Measurements from ENCODE around the gene FBLL1. TPM values are rescaled to one million over a fixed set of nuclear protein-coding genes. Genes with fewer than 3 reads are reported as not detected.

The FBLL1 gene
- total and polyA plus RNA-seq, 2 of the 4 experiments (the other 2 are of a cell fraction): 0.18 to 0.29 TPM

GRCh38 chr5:168553377-168554130 is 24.4 kb downstream of the FBLL1 start:
- in situ Hi-C loops (cut with MboI; ENCODE audit: low sequenced_read_pairs) (no loop called here), dilution Hi-C loops (cut with HindIII; ENCODE audit: low sequenced_read_pairs, unreplicated experiment) (no loop called here), intact Hi-C loops (cut with micrococcal nuclease) (loop anchor here (5.0 kb wide), 1 partner anchor 61 kb away; no protein-coding TSS in a partner anchor)
- Histone ChIP-seq H2BK20ac (ENCODE audit: low read depth, low read length) (no peak overlapping the region), H2BK15ac (ENCODE audit: low read depth, low read length) (no peak overlapping the region), H4K8ac (ENCODE audit: low read depth in 2 of 2, low read length in 2 of 2) (no peak overlapping the region), H3K27me3 (ENCODE audit: control insufficient read depth, insufficient read depth, low read length) (no peaks in the 10 kb centered on the region), H2AK5ac (ENCODE audit: low read depth, low read length) (no peak overlapping the region), H3K27ac (ENCODE audit: insufficient read depth, low read length) (no peak overlapping the region), H4K91ac (ENCODE audit: insufficient read depth, low read depth, low read length) (no peak overlapping the region), H3K14ac (replicated peaks; ENCODE audit: low read depth, low read length) (no peak overlapping the region), H3K4me2 (ENCODE audit: low read depth, low read length) (no peak overlapping the region), H3K4ac (ENCODE audit: low read depth, low read length) (no peak overlapping the region), H3K4me1 (ENCODE audit: control insufficient read depth, insufficient read depth, low read length) (0 out of 2 replicates have a peak, but pooled peaks cover 4% of the 10 kb centered on the region), H2BK120ac (ENCODE audit: low read depth, low read length) (no peak overlapping the region), H3K9me1 (ENCODE audit: insufficient read depth, low read length) (no peaks in the 10 kb centered on the region), H3K9me3 (ENCODE audit: control insufficient read depth, insufficient read depth, low read length) (no peaks in the 10 kb centered on the region), H3K56ac (ENCODE audit: extremely low read depth, insufficient read depth, low read length) (no peak overlapping the region), H3K9ac (ENCODE audit: low read depth, low read length) (no peak overlapping the region), H3K4me3 (ENCODE audit: insufficient read depth, low read depth, low read length) (no peak overlapping the region), H2AK9ac (replicated peaks; ENCODE audit: low read depth, low read length, poor library complexity) (no peak overlapping the region), H3K18ac (ENCODE audit: low read depth, low read length) (no peak overlapping the region), H2BK5ac (ENCODE audit: low read depth, low read length, poor library complexity, severe bottlenecking) (no peak overlapping the region), H3K36me3 (ENCODE audit: control insufficient read depth, insufficient read depth, low read length) (peaks cover 22% of the 10 kb centered on the region), H3K79me1 (ENCODE audit: low read depth in 1 of 2, low read length in 2 of 2) (peaks cover 11 to 16% of the 10 kb centered on the region in 2 experiments), H3K23ac (ENCODE audit: low read depth, low read length) (no peak overlapping the region), H2AFZ (replicated peaks; ENCODE audit: low read length, poor library complexity) (no peak overlapping the region), H4K20me1 (ENCODE audit: insufficient read depth, low read length) (peaks cover 9% of the 10 kb centered on the region; the same call in 1 of the 2 replicates), H4K5ac (ENCODE audit: low read depth, low read length) (no peak overlapping the region)
- DNase-seq (no peak), ATAC-seq (ENCODE audit: low read depth) (no peak)
- CTCF ChIA-PET: no interaction called here
- WGBS, 2 experiments (ENCODE audit: extremely low coverage in 2 of 2, insufficient read length in 1 of 2): no CpG with 5 or more reads among the region's 2 CpGs
- no peak for TF ChIP-seq FOS (IDR thresholded peaks at IDR 0.05; ENCODE audit: low read depth, low read length)
- no peak for TF ChIP-seq CEBPB (IDR thresholded peaks at IDR 0.05; ENCODE audit: low read depth, low read length)
- TF ChIP-seq SMC3 (IDR thresholded peaks at IDR 0.05; ENCODE audit: low read depth, low read length): no peak
- no peak for TF ChIP-seq MAZ (IDR thresholded peaks at IDR 0.05; ENCODE audit: borderline replicate concordance, low read depth, low read length)
- no TSS peak for BruUV-seq (replicated peaks)
- POLR2A ChIA-PET (ENCODE audit: unreplicated experiment): no interaction called here
